HepG2 (cell line): ENCODE measurements around the gene IGLL1. TPM values are rescaled to one million over a fixed set of nuclear protein-coding genes. Genes with fewer than 3 reads are reported as not detected.
"Not testable (repeated sequence)": the region's sequence is repeated elsewhere in the genome, so short reads cannot be mapped to it uniquely, and the experiment has no call there.

Source experiments
- ATAC-seq: fragments of 200-7000 bp; cut with Tn5 transposase; 3 replicates; pipeline ENCODE4 v1.9.1; 2020; ENCODE audit warnings: mild to moderate bottlenecking, moderate library complexity
- BruUV-seq: library from RNA; stranded (reverse); fragments of 400-500 nt; replicated peaks from 2 replicates; lab custom pipeline; 2021; lab: Mats Ljungman, UMichigan
- CTCF ChIA-PET: fragments of 300-600 bp; formaldehyde crosslinking; extraction: SDS; loops from one replicate; lab custom pipeline; 2021; ENCODE audit warnings: low total read pairs, inconsistent platforms, low intra/inter-chr PET ratio; lab: Yijun Ruan, JAX
- POLR2A ChIA-PET: fragments of 350-600 bp; sonication (Branson Sonifier 250); formaldehyde crosslinking; loops from one replicate; lab custom pipeline; 2020; ENCODE audit warnings: antibody characterized with exemption, inconsistent platforms; lab: Yijun Ruan, JAX
- DNase-seq: peaks from one replicate; pipeline ENCODE4 v3.0.0-alpha.2; 2015; ENCODE audit warnings: low spot score
- FAIRE-seq: peaks from 3 replicates; lab custom pipeline; 2011; peaks lifted over from hg19 to GRCh38; lab: Jason Lieb, UNC
- H2AFZ ChIP-seq: one replicate; pipeline ENCODE4 v1.6.1; 2011; ENCODE audit warnings: low read length, inconsistent platforms
- H3K27ac ChIP-seq: fragments of 300-600 bp; 3 replicates; pipeline ENCODE4 v1.8.0; 2011; ENCODE audit warnings: mixed run types, mild to moderate bottlenecking, mixed read lengths, low read length, inconsistent platforms; ENCODE audit not compliant: insufficient read depth; ENCODE audit errors: extremely low read length
- H3K27me3 ChIP-seq, 2 experiments: fragments of 200-600 bp in 1 of 2; 2 replicates in 1 of 2; 3 replicates in 1 of 2; pipeline versions ENCODE4 v1.6.0 to v1.8.0; 2011; ENCODE audit warnings: low read length in 2 of 2, mild to moderate bottlenecking in 2 of 2, moderate library complexity in 2 of 2, inconsistent platforms in 1 of 2; ENCODE audit not compliant: insufficient read depth in 2 of 2, control insufficient read depth in 1 of 2
- H3K36me3 ChIP-seq, 2 experiments: fragments of 200-600 bp in 1 of 2; replicated peaks in 1 of 2; 2 replicates in 1 of 2; 3 replicates in 1 of 2; pipeline versions ENCODE4 v1.5.1 to v1.8.0; 2011; ENCODE audit warnings: low read length in 2 of 2, inconsistent platforms in 1 of 2; ENCODE audit not compliant: insufficient read depth in 2 of 2, control insufficient read depth in 1 of 2
- H3K4me1 ChIP-seq: 2 replicates; pipeline ENCODE4 v1.5.1; 2012; ENCODE audit warnings: low read length, inconsistent platforms; ENCODE audit not compliant: insufficient read depth
- H3K4me2 ChIP-seq: 2 replicates; pipeline ENCODE4 v1.6.0; 2011; ENCODE audit warnings: low read depth, low read length, inconsistent platforms
- H3K4me3 ChIP-seq, 3 experiments: fragments of 200-600 bp in 1 of 3; sonication (generic), shearing (Covaris generic) in 1 of 3; replicated peaks in 1 of 3; 2 replicates each; pipeline ENCODE4 v1.5.1; 2011 to 2016; ENCODE audit warnings: low read length in 3 of 3, inconsistent platforms in 2 of 3, low read depth in 2 of 3, mild to moderate bottlenecking in 2 of 3, control low read depth in 1 of 3, mixed read lengths in 1 of 3; ENCODE audit not compliant: insufficient read depth in 1 of 3
- H3K79me2 ChIP-seq: one replicate; pipeline ENCODE4 v1.6.1; 2011; ENCODE audit warnings: low read length, inconsistent platforms; ENCODE audit not compliant: insufficient read depth
- H3K9ac ChIP-seq: 2 replicates; pipeline ENCODE4 v1.6.0; 2011; ENCODE audit warnings: mild to moderate bottlenecking, low read depth, low read length, inconsistent platforms; ENCODE audit not compliant: insufficient read depth
- H3K9me3 ChIP-seq: 2 replicates; pipeline ENCODE4 v1.5.1; 2012; ENCODE audit warnings: mild to moderate bottlenecking, low read length
- H4K20me1 ChIP-seq: 2 replicates; pipeline ENCODE4 v1.6.0; 2011; ENCODE audit warnings: inconsistent platforms, mild to moderate bottlenecking, low read length, moderate library complexity; ENCODE audit not compliant: insufficient read depth
- PATZ1 ChIP-seq: sonication (generic); formaldehyde crosslinking; IDR thresholded peaks from 2 replicates; pipeline ENCODE4 v1.4.0; 2020; ENCODE audit warnings: missing genetic modification reagents
- RAD21 ChIP-seq: fragments of 450-650 bp; formaldehyde crosslinking; IDR thresholded peaks from 2 replicates; pipeline ENCODE4 v1.5.0; 2020; ENCODE audit warnings: mild to moderate bottlenecking
- SMC3 ChIP-seq: IDR thresholded peaks from 2 replicates; pipeline ENCODE4 v1.6.1; 2011; ENCODE audit warnings: low read length, improper control_type of control experiment
- STAG1 ChIP-seq: sonication (generic); formaldehyde crosslinking; IDR thresholded peaks from 2 replicates; pipeline ENCODE4 v1.4.0; 2020; ENCODE audit warnings: missing genetic modification reagents
- WGBS: methylation state at CpG from one replicate; pipeline ENCODE4 v1.1.6; 2017; ENCODE audit warnings: low lambda C conversion rate; 5-methylcytosine and 5-hydroxymethylcytosine counted together
- in situ Hi-C: cut with HindIII; loops from 2 replicates; pipeline ENCODE4 v1.10.0; 2017; ENCODE audit warnings: low pct_unique_long_range_greater_than_20kb; ENCODE audit not compliant: extremely low pct_ligation_motif_present
- intact Hi-C: fragments of 100-400 bp; cut with micrococcal nuclease; formaldehyde crosslinking; loops from one replicate; pipeline ENCODE4 v1.10.0; 2022; ENCODE audit not compliant: unreplicated experiment
- polyA plus RNA-seq, 8 experiments: library from polyadenylated mRNA; depleted of rRNA in 3 of 8; stranded (reverse) in 7 of 8; unstranded in 1 of 8; fragments of >200 nt; fragmentation: Illumina TruSeq in 4 of 8; extraction: Trizol in 4 of 8; gene quantifications; 2 replicates each; pipeline versions ENCODE4 v1.2.1 to v1.2.3, GENCODE V29; 2011 to 2016; ENCODE audit warnings: low read depth in 4 of 8, missing spikeins in 1 of 8, mixed read lengths in 1 of 8; ENCODE audit not compliant: insufficient read depth in 1 of 8
- total RNA-seq, 5 experiments: library from RNA; depleted of rRNA; stranded (reverse); fragments of >200 nt; fragmentation: Illumina TruSeq; extraction: Trizol; gene quantifications; 2 replicates each; pipeline ENCODE4 v1.2.3, GENCODE V29; 2016; ENCODE audit warnings: low read depth in 1 of 5
- TF ChIP-seq, protein P1 (sequence below): sonication (generic); formaldehyde crosslinking; IDR thresholded peaks from 2 replicates; pipeline ENCODE4 v1.5.0; 2020; ENCODE audit warnings: mild to moderate bottlenecking, missing genetic modification reagents, moderate library complexity

IGLL1 gene
- total and polyA plus RNA-seq, 2 of the 13 experiments (the other 11 are each of a cell fraction or from before 2014, with no cell fraction given) = not detected

- POLR2A ChIA-PET, H2AFZ ChIP-seq, BruUV-seq, H3K27ac ChIP-seq, ATAC-seq, H4K20me1 ChIP-seq, H3K79me2 ChIP-seq, H3K4me2 ChIP-seq, H3K27me3 ChIP-seq, H3K36me3 ChIP-seq, H3K9ac ChIP-seq, H3K9me3 ChIP-seq, DNase-seq, H3K4me3 ChIP-seq: not testable (repeated sequence)
- WGBS = 1% methylated on average over 7 of the region's 7 CpGs
- H3K4me1 ChIP-seq = peaks cover 34% of the 10 kb centered on the region
- CTCF ChIA-PET = interaction anchor here (1.1 to 2.8 kb wide), 3 partner anchors 47 to 156 kb away, joined by 3 to 43 read pairs (median 4); no protein-coding TSS in a partner anchor
- TF ChIP-seq PATZ1 (CRISPR knock-in tag) (peak; percentile 26; the same call in 1 of the 2 replicates), SMC3 (peak; percentile 67), RAD21 (CRISPR knock-in tag) (peak; percentile 29; the same call in 1 of the 2 replicates), STAG1 (CRISPR knock-in tag) (peak; percentile 67)
- TF ChIP-seq, protein P1, sequence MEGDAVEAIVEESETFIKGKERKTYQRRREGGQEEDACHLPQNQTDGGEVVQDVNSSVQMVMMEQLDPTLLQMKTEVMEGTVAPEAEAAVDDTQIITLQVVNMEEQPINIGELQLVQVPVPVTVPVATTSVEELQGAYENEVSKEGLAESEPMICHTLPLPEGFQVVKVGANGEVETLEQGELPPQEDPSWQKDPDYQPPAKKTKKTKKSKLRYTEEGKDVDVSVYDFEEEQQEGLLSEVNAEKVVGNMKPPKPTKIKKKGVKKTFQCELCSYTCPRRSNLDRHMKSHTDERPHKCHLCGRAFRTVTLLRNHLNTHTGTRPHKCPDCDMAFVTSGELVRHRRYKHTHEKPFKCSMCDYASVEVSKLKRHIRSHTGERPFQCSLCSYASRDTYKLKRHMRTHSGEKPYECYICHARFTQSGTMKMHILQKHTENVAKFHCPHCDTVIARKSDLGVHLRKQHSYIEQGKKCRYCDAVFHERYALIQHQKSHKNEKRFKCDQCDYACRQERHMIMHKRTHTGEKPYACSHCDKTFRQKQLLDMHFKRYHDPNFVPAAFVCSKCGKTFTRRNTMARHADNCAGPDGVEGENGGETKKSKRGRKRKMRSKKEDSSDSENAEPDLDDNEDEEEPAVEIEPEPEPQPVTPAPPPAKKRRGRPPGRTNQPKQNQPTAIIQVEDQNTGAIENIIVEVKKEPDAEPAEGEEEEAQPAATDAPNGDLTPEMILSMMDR (CRISPR knock-in tag) = peak; percentile 67
- FAIRE-seq = peak; percentile 48
- intact Hi-C loops = loop anchor here (1.0 kb wide), 1 partner anchor 49 kb away; no protein-coding TSS in a partner anchor
- in situ Hi-C loops = loop anchor here (5.0 kb wide), 1 partner anchor 50 kb away; no protein-coding TSS in a partner anchor
Measured at GRCh38 chr22:23541849-23542281, 38.2 kb downstream of the IGLL1 start.

DNA sequence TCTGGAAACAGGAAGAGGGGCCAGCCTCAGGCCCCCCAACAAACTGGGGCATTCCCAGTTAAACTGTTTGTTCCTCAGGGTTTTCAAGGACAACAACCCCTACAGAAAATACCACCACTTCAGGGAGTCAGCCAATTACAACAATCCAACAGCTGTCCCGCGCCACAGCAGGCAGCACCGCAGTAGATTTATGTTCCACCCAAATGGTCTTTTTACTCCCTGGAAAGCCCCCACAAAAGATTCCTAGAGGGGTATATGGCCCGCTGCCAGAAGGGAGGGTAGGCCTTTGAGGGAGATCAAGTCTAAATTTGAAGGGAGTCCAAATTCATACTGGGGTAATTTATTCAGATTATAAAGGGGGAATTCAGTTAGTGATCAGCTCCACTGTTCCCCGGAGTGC, 39.3 kb downstream of the IGLL1 start:
- ATAC-seq, H3K4me2 ChIP-seq, H3K79me2 ChIP-seq, H3K27me3 ChIP-seq, FAIRE-seq, H2AFZ ChIP-seq, H3K9ac ChIP-seq, H3K9me3 ChIP-seq, POLR2A ChIA-PET, H3K36me3 ChIP-seq, BruUV-seq, H3K4me3 ChIP-seq, DNase-seq, H4K20me1 ChIP-seq, H3K27ac ChIP-seq: not testable (repeated sequence)
- in situ Hi-C loops (loop anchor here (5.0 kb wide), 1 partner anchor 51 kb away; no protein-coding TSS in a partner anchor), intact Hi-C loops (loop anchor here (1.0 kb wide), 1 partner anchor 50 kb away; no protein-coding TSS in a partner anchor)
- H3K4me1 ChIP-seq = peaks cover 45% of the 10 kb centered on the region
- 59% methylated on average over 5 of the region's 5 CpGs for WGBS
- CTCF ChIA-PET = interaction anchor here (2.8 kb wide), 1 partner anchor 51 kb away, joined by 43 read pairs; no protein-coding TSS in a partner anchor

DNA sequence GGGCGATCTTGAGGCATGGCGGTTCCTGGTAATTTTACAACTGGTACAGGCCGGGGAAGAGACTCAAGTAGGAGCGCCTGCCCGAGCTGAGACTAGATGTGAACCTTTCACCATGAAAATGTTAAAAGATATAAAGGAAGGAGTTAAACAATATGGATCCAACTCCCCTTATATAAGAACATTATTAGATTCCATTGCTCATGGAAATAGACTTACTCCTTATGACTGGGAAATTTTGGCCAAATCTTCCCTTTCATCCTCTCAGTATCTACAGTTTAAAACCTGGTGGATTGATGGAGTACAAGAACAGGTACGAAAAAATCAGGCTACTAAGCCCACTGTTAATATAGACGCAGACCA, 40.3 kb downstream of the IGLL1 start:
- POLR2A ChIA-PET, H3K9ac ChIP-seq, H3K36me3 ChIP-seq, H3K79me2 ChIP-seq, H4K20me1 ChIP-seq, H3K27me3 ChIP-seq, H3K4me2 ChIP-seq, H2AFZ ChIP-seq, FAIRE-seq, H3K4me3 ChIP-seq, H3K9me3 ChIP-seq, H3K27ac ChIP-seq, DNase-seq, ATAC-seq, BruUV-seq: not testable (repeated sequence)
- intact Hi-C loops = loop anchor here (1.0 to 5.0 kb wide), 3 partner anchors 138 to 218 kb away; no protein-coding TSS in a partner anchor
- H3K4me1 ChIP-seq = peaks cover 55% of the 10 kb centered on the region
- CTCF ChIA-PET = interaction anchor here (1.1 to 1.6 kb wide), 2 partner anchors 137 to 154 kb away, joined by 3 to 21 read pairs; no protein-coding TSS in a partner anchor
- 10% methylated on average over 7 of the region's 7 CpGs for WGBS
- in situ Hi-C loops = loop anchor here (5.0 kb wide), 1 partner anchor 52 kb away; no protein-coding TSS in a partner anchor
